Stimulated activated memory B cell treated with anti-CD40 and anti-IgM and Interleukin-4, amounts not matched to agents 10 μg/mL and 1 μg/mL and 100 μg/mL, for 72 hours (primary cell): ENCODE measurements around the gene PTPN3.

Source experiments
- ATAC-seq: fragments of 150-1000 bp; cut with Tn5 transposase; 2 replicates; pipeline ENCODE4 v1.10.0; 2021
- H3K27ac Mint-ChIP-seq: one replicate; pipeline ENCODE4 v1.8.0; 2022; ENCODE audit warnings: mild to moderate bottlenecking, mixed read lengths
- H3K27me3 Mint-ChIP-seq: one replicate; pipeline ENCODE4 v1.8.0; 2022; ENCODE audit warnings: mixed read lengths
- H3K36me3 Mint-ChIP-seq: one replicate; pipeline ENCODE4 v1.8.0; 2022; ENCODE audit warnings: mixed read lengths
- H3K4me1 Mint-ChIP-seq: one replicate; pipeline ENCODE4 v1.8.0; 2022; ENCODE audit warnings: mixed read lengths
- H3K4me3 Mint-ChIP-seq: one replicate; pipeline ENCODE4 v1.8.0; 2022; ENCODE audit warnings: mild to moderate bottlenecking, moderate library complexity, mixed read lengths
- H3K9me3 Mint-ChIP-seq: one replicate; pipeline ENCODE4 v1.8.0; 2022; ENCODE audit warnings: mixed read lengths

PTPN3 gene

GRCh38 chr9:109491590-109491989, 6.5 kb downstream of the PTPN3 start:
- no peaks in the 10 kb centered on the region for H3K9me3 Mint-ChIP-seq
- no peak for ATAC-seq

DNA sequence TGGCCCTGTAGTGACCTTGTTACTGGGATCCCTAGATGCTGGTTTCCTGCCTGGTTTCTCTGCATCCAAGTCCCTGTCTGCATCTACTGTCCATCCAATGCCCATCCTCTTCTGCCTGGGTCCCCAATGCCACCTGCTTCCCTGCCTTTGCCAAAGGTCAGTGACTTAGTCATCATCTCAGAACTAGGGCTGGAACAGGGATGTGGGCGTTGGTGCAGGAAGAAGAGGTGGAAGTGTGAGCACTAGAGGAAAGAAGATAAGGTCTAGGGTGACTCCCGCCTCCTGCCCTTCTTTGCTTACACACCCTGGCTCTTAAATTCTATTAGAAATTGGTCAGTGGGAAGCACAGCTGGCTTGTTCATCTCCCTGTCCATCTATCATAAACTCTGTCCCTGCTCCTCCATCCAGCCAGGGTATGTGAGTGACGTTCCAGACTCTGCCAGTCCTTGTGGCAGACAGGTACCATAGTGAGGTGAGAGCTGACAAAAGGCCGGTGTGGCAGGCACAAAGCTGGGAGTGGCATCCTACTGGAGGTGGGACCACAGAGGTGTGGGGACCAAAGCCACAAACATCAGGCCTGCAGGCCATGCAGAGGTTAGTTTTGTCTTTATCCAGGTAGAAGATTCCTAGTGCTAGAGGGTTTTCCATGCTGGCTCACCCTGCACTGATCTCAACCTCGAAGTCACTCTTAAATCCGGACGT, 9.2 kb downstream of the PTPN3 start:
- H3K4me3 Mint-ChIP-seq = no peak overlapping the region
- ATAC-seq = no peak
- peaks cover 43% of the 10 kb centered on the region for H3K27me3 Mint-ChIP-seq
- no peaks in the 10 kb centered on the region for H3K9me3 Mint-ChIP-seq
- no peak overlapping the region for H3K27ac Mint-ChIP-seq
- no peaks in the 10 kb centered on the region for H3K4me1 Mint-ChIP-seq
- no peaks in the 10 kb centered on the region for H3K36me3 Mint-ChIP-seq

More at GRCh38 chr9:109491590-109491989, 6.5 kb downstream of the PTPN3 start:
- no peaks in the 10 kb centered on the region for H3K36me3 Mint-ChIP-seq
- peaks cover 37% of the 10 kb centered on the region for H3K27me3 Mint-ChIP-seq
- H3K4me1 Mint-ChIP-seq = no peaks in the 10 kb centered on the region
- no peak overlapping the region for H3K4me3 Mint-ChIP-seq
- no peak overlapping the region for H3K27ac Mint-ChIP-seq

DNA sequence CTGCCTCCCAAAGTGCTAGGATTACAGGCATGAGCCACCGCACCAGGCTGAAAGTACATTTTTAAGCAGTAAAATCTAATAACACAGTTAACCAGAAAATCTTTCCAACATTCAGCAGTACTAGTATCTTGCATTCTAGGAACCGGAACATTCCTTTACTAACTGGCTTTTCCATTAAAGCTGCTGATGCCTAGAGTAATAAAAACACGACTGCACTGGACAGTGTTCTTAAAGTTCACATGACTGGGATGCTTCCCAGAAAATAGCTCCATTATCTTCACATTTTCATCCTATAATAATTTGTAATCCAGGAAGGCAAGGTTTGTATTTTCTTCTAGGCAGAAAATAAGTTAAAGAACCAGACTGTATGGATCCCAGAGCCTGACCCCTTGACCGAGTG, 9.8 kb downstream of the PTPN3 start:
- H3K36me3 Mint-ChIP-seq = no peaks in the 10 kb centered on the region
- H3K27ac Mint-ChIP-seq = no peak overlapping the region
- no peaks in the 10 kb centered on the region for H3K4me1 Mint-ChIP-seq
- no peaks in the 10 kb centered on the region for H3K9me3 Mint-ChIP-seq
- no peak for ATAC-seq
- peaks cover 43% of the 10 kb centered on the region for H3K27me3 Mint-ChIP-seq
- no peak overlapping the region for H3K4me3 Mint-ChIP-seq

- ATAC-seq = no peak
- peaks cover 51% of the 10 kb centered on the region for H3K27me3 Mint-ChIP-seq
- H3K27ac Mint-ChIP-seq = no peak overlapping the region
- no peak overlapping the region for H3K4me3 Mint-ChIP-seq
- no peaks in the 10 kb centered on the region for H3K36me3 Mint-ChIP-seq
- no peaks in the 10 kb centered on the region for H3K9me3 Mint-ChIP-seq
- H3K4me1 Mint-ChIP-seq = no peaks in the 10 kb centered on the region
Measured at GRCh38 chr9:109487247-109487646, 10.9 kb downstream of the PTPN3 start.

- H3K36me3 Mint-ChIP-seq = no peaks in the 10 kb centered on the region
- H3K4me3 Mint-ChIP-seq = no peak overlapping the region
- no peaks in the 10 kb centered on the region for H3K9me3 Mint-ChIP-seq
- ATAC-seq = no peak
- no peaks in the 10 kb centered on the region for H3K4me1 Mint-ChIP-seq
- H3K27ac Mint-ChIP-seq = no peak overlapping the region
- H3K27me3 Mint-ChIP-seq = peaks cover 79% of the 10 kb centered on the region
Measured at GRCh38 chr9:109483744-109484429, 14.2 kb downstream of the PTPN3 start.

DNA sequence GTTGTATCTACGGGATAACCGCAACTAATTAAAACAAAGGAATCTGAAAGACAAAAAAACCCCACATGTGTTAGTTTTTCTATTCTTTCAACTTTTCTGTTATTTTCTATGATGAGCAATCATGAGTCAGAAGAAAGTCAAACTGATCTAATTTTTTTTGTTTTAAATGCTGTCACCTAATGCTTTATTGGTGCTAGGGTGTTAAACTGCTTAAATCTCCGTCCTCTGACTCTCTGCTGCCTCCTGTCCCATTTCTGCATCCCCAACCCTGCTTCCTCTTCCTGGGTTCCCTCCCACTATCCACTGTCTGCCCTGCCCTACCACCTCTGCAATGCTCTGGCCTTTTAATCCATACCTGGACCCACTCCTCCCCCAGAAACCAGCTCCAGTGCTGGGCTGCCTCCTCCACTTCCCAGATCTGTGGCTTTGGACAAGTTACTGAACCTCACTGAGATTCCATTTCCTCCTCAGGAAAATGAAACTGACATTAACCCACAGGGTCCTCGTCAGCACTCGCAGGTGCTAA, 15.7 kb downstream of the PTPN3 start:
- H3K36me3 Mint-ChIP-seq = no peaks in the 10 kb centered on the region
- H3K4me3 Mint-ChIP-seq = no peak overlapping the region
- H3K27ac Mint-ChIP-seq = no peak overlapping the region
- H3K4me1 Mint-ChIP-seq = no peaks in the 10 kb centered on the region
- ATAC-seq = no peak
- H3K9me3 Mint-ChIP-seq = no peaks in the 10 kb centered on the region
- H3K27me3 Mint-ChIP-seq = peaks cover 94% of the 10 kb centered on the region

DNA sequence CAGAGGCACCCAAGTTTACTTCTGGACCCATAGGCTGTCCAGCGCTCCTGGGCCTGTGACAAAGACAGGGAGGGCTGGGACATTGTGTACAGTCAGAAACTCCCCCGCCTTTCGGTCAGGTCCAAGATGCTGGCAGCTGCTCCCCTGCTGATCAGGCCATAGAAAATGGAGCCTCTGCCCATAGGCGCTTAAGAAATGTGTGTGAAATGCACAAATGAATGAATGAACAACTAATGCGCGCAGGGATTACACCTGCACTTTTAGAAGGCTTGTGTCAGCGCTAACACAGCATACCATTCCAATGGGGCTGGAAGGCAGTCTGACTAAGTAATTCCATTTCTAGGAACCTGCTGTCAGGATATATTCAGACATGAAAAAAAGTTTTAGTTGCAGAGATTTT, 16.3 kb downstream of the PTPN3 start:
- Mint-ChIP-seq H3K27me3 (peaks cover 89% of the 10 kb centered on the region), H3K4me1 (no peaks in the 10 kb centered on the region), H3K27ac (no peak overlapping the region), H3K9me3 (no peaks in the 10 kb centered on the region), H3K4me3 (no peak overlapping the region), H3K36me3 (no peaks in the 10 kb centered on the region)
- no peak for ATAC-seq

- Mint-ChIP-seq H3K36me3 (no peaks in the 10 kb centered on the region), H3K27ac (no peak overlapping the region), H3K4me1 (no peaks in the 10 kb centered on the region), H3K27me3 (peaks cover 69% of the 10 kb centered on the region), H3K4me3 (no peak overlapping the region), H3K9me3 (no peaks in the 10 kb centered on the region)
- no peak for ATAC-seq
Measured at GRCh38 chr9:109479822-109480221, 18.3 kb downstream of the PTPN3 start.

GRCh38 chr9:109478665-109479380, 19.3 kb downstream of the PTPN3 start:
- Mint-ChIP-seq H3K4me3 (no peak overlapping the region), H3K4me1 (no peaks in the 10 kb centered on the region)

DNA sequence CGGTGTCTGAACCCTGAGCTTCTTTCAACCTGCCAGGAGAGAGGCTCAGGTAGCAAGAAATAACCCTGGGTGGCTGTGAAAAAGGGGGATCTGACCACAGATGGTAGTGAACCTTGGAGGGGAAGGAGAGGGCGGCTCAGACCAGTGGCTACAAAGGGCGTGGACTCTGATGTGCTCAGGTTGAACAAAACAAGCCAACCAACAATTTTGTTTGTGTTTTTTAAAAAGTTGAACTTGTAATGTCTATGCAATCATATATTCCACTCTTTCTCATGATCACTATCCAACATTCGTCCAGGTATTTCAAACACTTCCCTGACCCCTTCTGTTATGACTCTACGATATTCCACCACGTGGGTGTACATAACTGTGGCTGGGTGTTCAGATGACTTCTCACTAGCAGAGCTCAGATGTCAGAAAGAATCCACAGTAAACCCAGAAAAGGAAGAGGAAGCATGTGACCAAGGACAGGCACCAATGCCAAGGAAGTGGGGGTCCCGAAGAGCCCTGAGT, 20.0 kb downstream of the PTPN3 start:
- H3K4me3 Mint-ChIP-seq = no peak overlapping the region
- no peak for ATAC-seq
- H3K36me3 Mint-ChIP-seq = no peaks in the 10 kb centered on the region
- H3K4me1 Mint-ChIP-seq = no peaks in the 10 kb centered on the region
- no peaks in the 10 kb centered on the region for H3K9me3 Mint-ChIP-seq
- H3K27me3 Mint-ChIP-seq = peaks cover 63% of the 10 kb centered on the region
- no peak overlapping the region for H3K27ac Mint-ChIP-seq

More at GRCh38 chr9:109478665-109479380, 19.3 kb downstream of the PTPN3 start:
- no peak for ATAC-seq
- no peaks in the 10 kb centered on the region for H3K9me3 Mint-ChIP-seq
- no peaks in the 10 kb centered on the region for H3K36me3 Mint-ChIP-seq
- H3K27me3 Mint-ChIP-seq = peaks cover 63% of the 10 kb centered on the region
- H3K27ac Mint-ChIP-seq = no peak overlapping the region

DNA sequence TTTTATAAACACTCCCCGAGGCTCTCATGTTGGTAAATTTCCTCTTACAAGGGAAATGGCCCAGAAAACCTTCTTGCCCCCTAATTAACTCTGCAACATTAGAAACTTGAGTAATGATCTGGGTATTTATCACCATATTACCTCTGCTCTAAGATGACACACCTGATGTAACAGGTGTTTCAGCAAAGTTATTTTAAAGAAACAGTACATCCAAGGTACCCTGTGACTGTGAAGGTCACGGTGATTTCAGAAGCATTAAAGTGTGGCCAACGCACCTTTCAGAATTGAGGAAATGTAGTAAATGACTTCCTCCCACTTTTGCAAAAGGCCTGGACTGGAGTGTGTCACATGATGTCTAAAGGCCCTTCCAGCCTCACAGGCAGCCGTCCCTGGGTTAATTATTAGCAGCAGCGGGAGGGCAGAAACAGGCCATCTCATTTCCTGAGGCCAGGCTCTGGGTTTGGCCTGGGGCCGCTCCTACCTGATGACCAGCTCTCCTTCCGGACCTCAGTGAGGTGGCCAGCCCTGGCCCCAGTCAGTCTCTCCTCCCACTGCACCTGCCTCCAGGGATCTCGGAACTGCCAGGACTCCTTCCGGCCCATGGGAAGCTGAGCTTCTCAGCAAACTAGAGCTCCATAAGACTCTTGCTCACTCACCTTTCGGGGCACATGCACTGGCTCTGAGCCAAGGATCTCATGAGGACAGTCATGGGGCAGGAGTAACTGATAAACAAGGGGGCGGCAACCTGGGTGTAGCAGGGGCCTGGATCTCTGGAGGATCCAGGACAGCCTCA, 20.7 kb downstream of the PTPN3 start:
- Mint-ChIP-seq H3K4me3 (no peak overlapping the region), H3K9me3 (no peaks in the 10 kb centered on the region), H3K36me3 (no peaks in the 10 kb centered on the region), H3K27me3 (peaks cover 59% of the 10 kb centered on the region), H3K27ac (no peak overlapping the region), H3K4me1 (no peaks in the 10 kb centered on the region)
- ATAC-seq = peak; percentile 41

DNA sequence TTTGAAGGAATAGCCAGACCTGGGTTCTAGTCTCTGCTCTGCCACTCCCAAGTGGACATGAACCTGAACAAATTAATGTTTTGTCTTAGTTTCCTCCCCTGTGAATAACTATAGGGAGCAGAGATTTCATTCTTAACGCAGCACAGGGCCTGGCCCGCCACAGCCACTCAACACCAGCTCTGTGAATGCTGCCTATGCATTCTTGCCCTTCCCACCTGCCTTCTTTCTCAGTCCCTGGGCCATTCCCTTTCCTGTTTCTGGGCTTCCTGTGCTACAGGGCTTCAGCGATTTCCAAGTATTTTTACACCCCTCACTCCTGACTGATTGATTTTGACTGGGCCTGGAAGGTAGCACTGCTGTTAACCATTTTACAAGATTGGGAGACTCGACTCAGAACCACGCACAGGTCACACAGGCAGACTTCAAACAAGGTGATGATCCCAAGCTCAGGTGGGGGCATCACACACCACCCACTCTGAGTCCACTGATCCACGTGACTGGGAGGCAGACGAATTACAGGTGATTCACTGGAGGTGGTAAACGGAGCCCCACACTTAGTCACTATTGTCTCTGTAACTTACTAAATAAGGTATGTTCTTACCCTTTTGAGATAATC, 21.4 kb downstream of the PTPN3 start:
- Mint-ChIP-seq H3K36me3 (no peaks in the 10 kb centered on the region), H3K27me3 (peaks cover 57% of the 10 kb centered on the region), H3K4me1 (no peaks in the 10 kb centered on the region), H3K27ac (no peak overlapping the region), H3K4me3 (no peak overlapping the region), H3K9me3 (no peaks in the 10 kb centered on the region)
- no peak for ATAC-seq

DNA sequence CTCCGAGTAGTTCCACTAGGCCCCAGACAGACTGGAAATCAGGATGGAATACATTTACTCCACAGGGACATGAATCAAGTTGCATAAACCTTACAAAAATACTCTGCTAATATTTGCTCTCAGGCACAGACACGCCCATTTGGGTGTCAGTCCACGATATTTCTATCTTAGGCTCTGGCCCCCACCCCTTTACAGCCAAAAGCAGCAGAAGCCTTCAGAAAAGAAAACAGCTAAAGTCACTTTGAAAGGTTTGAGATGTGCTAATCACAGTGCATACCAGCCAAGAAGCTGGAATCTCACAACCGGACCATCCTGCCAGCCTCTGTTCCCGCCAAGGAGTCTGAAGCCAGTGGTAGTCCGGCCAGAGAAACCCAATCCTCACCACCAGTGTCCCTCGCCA, 22.6 kb downstream of the PTPN3 start:
- H3K27ac Mint-ChIP-seq = no peak overlapping the region
- no peaks in the 10 kb centered on the region for H3K9me3 Mint-ChIP-seq
- no peaks in the 10 kb centered on the region for H3K4me1 Mint-ChIP-seq
- H3K4me3 Mint-ChIP-seq = no peak overlapping the region
- H3K36me3 Mint-ChIP-seq = no peaks in the 10 kb centered on the region
- no peak for ATAC-seq
- peaks cover 50% of the 10 kb centered on the region for H3K27me3 Mint-ChIP-seq

DNA sequence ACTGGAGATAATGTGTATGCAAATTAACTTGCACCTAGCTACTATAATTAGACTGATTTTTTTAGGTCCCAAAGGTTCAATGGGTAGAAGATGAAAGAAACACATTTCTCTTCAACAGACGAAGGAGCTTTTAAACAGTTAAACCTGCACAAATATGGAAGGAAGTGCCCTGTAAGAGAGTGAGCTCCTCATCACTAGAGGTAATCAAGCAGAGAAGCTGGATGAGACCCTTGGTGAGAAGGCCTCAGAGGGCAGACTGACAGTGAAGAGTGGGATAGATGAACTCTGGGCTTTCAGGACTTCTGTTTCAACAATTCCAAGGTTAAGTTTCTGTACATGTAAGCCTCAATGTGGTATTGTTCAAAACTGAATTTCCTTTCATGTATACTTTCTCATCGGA, 23.2 kb downstream of the PTPN3 start:
- no peaks in the 10 kb centered on the region for H3K9me3 Mint-ChIP-seq
- ATAC-seq = no peak
- H3K36me3 Mint-ChIP-seq = no peaks in the 10 kb centered on the region
- H3K27me3 Mint-ChIP-seq = peaks cover 45% of the 10 kb centered on the region
- no peak overlapping the region for H3K4me3 Mint-ChIP-seq
- no peak overlapping the region for H3K27ac Mint-ChIP-seq
- H3K4me1 Mint-ChIP-seq = no peaks in the 10 kb centered on the region
